ENCODE measurements around the gene TNF. TPM values are rescaled to one million over a fixed set of nuclear protein-coding genes. Genes with fewer than 3 reads are reported as not detected.

TNF gene
- total RNA-seq, 1 donor from 2014 or later = 0.88 TPM

- no peak for DNase-seq (ENCODE audit: extremely low read depth, low read depth, low spot score)
These were observed 3.1 kb upstream of the TNF start, which contains the start of gene LTA for GRCh38 chr6:31572041-31572911. LTA (plus strand) TSS chr6:31572289; CDS start chr6:31572743, 454 bp downstream.

GRCh38 chr6:31573239-31574105 lies 1.9 kb upstream of the TNF start:
- DNase-seq (ENCODE audit: extremely low read depth, low read depth, low spot score) = no peak

- DNase-seq (ENCODE audit: extremely low read depth, low read depth, low spot score) = no peak
These were observed 981 bp upstream of the TNF start for GRCh38 chr6:31574106-31575061.

- no peak for DNase-seq (ENCODE audit: extremely low read depth, low read depth, low spot score)
These were observed 754 bp downstream of the TNF start for GRCh38 chr6:31575952-31576685.

GRCh38 chr6:31576897-31577578 lies 1.7 kb downstream of the TNF start:
- DNase-seq (ENCODE audit: extremely low read depth, low read depth, low spot score) = no peak

- DNase-seq (ENCODE audit: extremely low read depth, low read depth, low spot score) = no peak
These were observed 2.2 kb downstream of the TNF start for GRCh38 chr6:31577579-31577966.

GRCh38 chr6:31578184-31579118 lies 3.1 kb downstream of the TNF start:
- DNase-seq (ENCODE audit: extremely low read depth, low read depth, low spot score) = no peak

GRCh38 chr6:31579119-31579505 lies 3.7 kb downstream of the TNF start:
- DNase-seq (ENCODE audit: extremely low read depth, low read depth, low spot score) = no peak

GRCh38 chr6:31579546-31580437 lies 4.4 kb downstream of the TNF start:
- no peak for DNase-seq (ENCODE audit: extremely low read depth, low read depth, low spot score)

GRCh38 chr6:31580438-31580740 lies 5.0 kb downstream of the TNF start:
- DNase-seq (ENCODE audit: extremely low read depth, low read depth, low spot score) = no peak

- no peak for DNase-seq (ENCODE audit: extremely low read depth, low read depth, low spot score)
These were observed 5.6 kb downstream of the TNF start for GRCh38 chr6:31580807-31581433.

GRCh38 chr6:31581434-31582229 lies 6.3 kb downstream of the TNF start:
- DNase-seq (ENCODE audit: extremely low read depth, low read depth, low spot score) = no peak

- DNase-seq (ENCODE audit: extremely low read depth, low read depth, low spot score) = no peak
These were observed 6.9 kb downstream of the TNF start, which contains the start of gene LTB for GRCh38 chr6:31582230-31582643. LTB (minus strand) TSS chr6:31582424; CDS start chr6:31582417, 7 bp downstream.

GRCh38 chr6:31585491-31585890 lies 10.1 kb downstream of the TNF start:
- DNase-seq (ENCODE audit: extremely low read depth, low read depth, low spot score) = no peak

GRCh38 chr6:31586008-31586407 lies 10.6 kb downstream of the TNF start, which contains the start of gene LST1:
LST1 (plus strand) TSS chr6:31586277; CDS start chr6:31587300, 1,023 bp downstream.
- DNase-seq (ENCODE audit: extremely low read depth, low read depth, low spot score) = no peak

Data from glomerular endothelial cell (primary cell).